ENCODE results near the gene HOOK2. TPM values are rescaled to one million over a fixed set of nuclear protein-coding genes. Genes with fewer than 3 reads are reported as not detected.

HOOK2 gene
- total and polyA plus RNA-seq, 9 of the 15 experiments (the other 6 are each of a cell fraction or from before 2014, with no cell fraction given): 1.3 to 17.2 (median 9.9) TPM

- 0 out of 4 replicates have a peak, but pooled peaks of 1 of the 2 experiments have one; percentile 7 for TF ChIP-seq MNT (conservative IDR thresholded peaks at IDR 0.05)
- TF ChIP-seq RFX5 (IDR thresholded peaks at IDR 0.05; ENCODE audit: low read depth, low read length): no peak
- TF ChIP-seq CCNT2 (IDR thresholded peaks at IDR 0.05; ENCODE audit: borderline replicate concordance, extremely low read depth, insufficient read length, low read depth, low read length): no peak
- no peak for TF ChIP-seq GABPA (tag; conservative IDR thresholded peaks at IDR 0.05; ENCODE audit: low read depth)
- no peak for TF ChIP-seq POU5F1 (IDR thresholded peaks at IDR 0.05; ENCODE audit: borderline replicate concordance, low read depth, low read length, partially characterized antibody)
- peak in 1 of 2 experiments; percentile 10; a peak in 1 of 4 replicates for TF ChIP-seq RAD21 (CRISPR knock-in tag; conservative IDR thresholded peaks at IDR 0.05 in 1 of 2, IDR thresholded peaks at IDR 0.05 in 1 of 2)
- TF ChIP-seq THRAP3 (IDR thresholded peaks at IDR 0.05; ENCODE audit: borderline replicate concordance): no peak
- no peak for TF ChIP-seq NFE2L1 (tag; IDR thresholded peaks at IDR 0.05; ENCODE audit: borderline replicate concordance, low read depth)
- no peak for TF ChIP-seq RBM15 (IDR thresholded peaks at IDR 0.05; ENCODE audit: insufficient read depth, low read length)
- TF ChIP-seq ZFP30 (CRISPR knock-in tag; IDR thresholded peaks at IDR 0.05; ENCODE audit: borderline replicate concordance): no peak
- no peak for TF ChIP-seq ZNF41 (CRISPR knock-in tag; conservative IDR thresholded peaks at IDR 0.05)
- TF ChIP-seq ELF4 (CRISPR knock-in tag; IDR thresholded peaks at IDR 0.05): no peak
- TF ChIP-seq HDAC2 (IDR thresholded peaks at IDR 0.05): no peak
- TF ChIP-seq ETV6 (IDR thresholded peaks at IDR 0.05; ENCODE audit: borderline replicate concordance in 1 of 2, low read depth in 2 of 2, low read length in 1 of 2): no peak
- no peak for TF ChIP-seq ETV6 (CRISPR knock-in tag; IDR thresholded peaks at IDR 0.05; ENCODE audit: borderline replicate concordance)
- TF ChIP-seq CREB1 (IDR thresholded peaks at IDR 0.05): no peak
- no peak for TF ChIP-seq CREB1 (CRISPR knock-in tag; IDR thresholded peaks at IDR 0.05)
- TF ChIP-seq ILF3 (IDR thresholded peaks at IDR 0.05; ENCODE audit: borderline replicate concordance): no peak
- TF ChIP-seq NCOA1 (IDR thresholded peaks at IDR 0.05; ENCODE audit: low read depth): no peak
- TF ChIP-seq ELF1 (tag; IDR thresholded peaks at IDR 0.05): no peak
- no peak for TF ChIP-seq TAF1 (IDR thresholded peaks at IDR 0.05; ENCODE audit: control insufficient read depth, extremely low read depth, insufficient read depth, low read length, severe bottlenecking)
- TF ChIP-seq RCOR1 (IDR thresholded peaks at IDR 0.05; ENCODE audit: borderline replicate concordance in 1 of 2, low read depth in 2 of 2, low read length in 2 of 2): no peak
- 0 out of 2 replicates have a peak, but pooled peaks have one; percentile 46 for TF ChIP-seq ATF4 (CRISPR knock-in tag; IDR thresholded peaks at IDR 0.05)
- TF ChIP-seq RBM22 (IDR thresholded peaks at IDR 0.05; ENCODE audit: low read depth, low read length, poor library complexity, severe bottlenecking): no peak
- TF ChIP-seq ZNF699 (CRISPR knock-in tag; IDR thresholded peaks at IDR 0.05; ENCODE audit: insufficient replicate concordance): no peak
- TF ChIP-seq ZNF311 (CRISPR knock-in tag; IDR thresholded peaks at IDR 0.05): 0 out of 2 replicates have a peak, but pooled peaks have one; percentile 14
These were observed 4.0 kb upstream of the HOOK2 start (continued) for GRCh38 chr19:12779162-12779993.
